H1 (cell line): Measurements from ENCODE around the gene GCKR. TPM values are rescaled to one million over a fixed set of nuclear protein-coding genes. Genes with fewer than 3 reads are reported as not detected.

Experiments used
- BRCA1 ChIP-seq: IDR thresholded peaks from 2 replicates; pipeline ENCODE4 v1.6.1; 2012; ENCODE audit warnings: low read depth, low read length, improper control_type of control experiment
- TAF7 ChIP-seq: optimal IDR thresholded peaks from 2 replicates; pipeline ENCODE3; 2011; ENCODE audit warnings: low read depth, mild to moderate bottlenecking, inconsistent platforms, low read length, moderate library complexity, borderline replicate concordance
- polyA plus RNA-seq, 7 experiments: library from polyadenylated mRNA; depleted of rRNA in 3 of 7; stranded (reverse) in 5 of 7; unstranded in 2 of 7; fragments of >200 nt in 5 of 7; fragments of 200-250 nt in 2 of 7; gene quantifications; 1 replicate in 5 of 7; 2 replicates in 1 of 7; 4 replicates in 1 of 7; pipeline versions ENCODE4 v1.2.1 to v1.2.3, GENCODE V29; 2011 to 2013; ENCODE audit warnings: missing spikeins in 2 of 7, mixed read lengths in 2 of 7
- total RNA-seq: library from RNA; stranded (reverse); fragmentation: NEBNext Ultra II Directional; extraction: Animal tissue kit (Norgen Biotek cat#: 25700); gene quantifications from 2 replicates; pipeline ENCODE4 v1.2.1, GENCODE V29; 2021
- TF ChIP-seq, protein P1 (sequence below): fragments of 300-600 bp; sonication (generic); IDR thresholded peaks from 2 replicates; pipeline ENCODE4 v1.7.1; 2012; ENCODE audit warnings: low read length, moderate library complexity, mild to moderate bottlenecking, inconsistent platforms; ENCODE audit not compliant: insufficient replicate concordance

GCKR gene
- total and polyA plus RNA-seq, 2 of the 8 experiments (the other 6 are each of a cell fraction or from before 2014, with no cell fraction given), result 0.30 to 1.2 TPM

DNA sequence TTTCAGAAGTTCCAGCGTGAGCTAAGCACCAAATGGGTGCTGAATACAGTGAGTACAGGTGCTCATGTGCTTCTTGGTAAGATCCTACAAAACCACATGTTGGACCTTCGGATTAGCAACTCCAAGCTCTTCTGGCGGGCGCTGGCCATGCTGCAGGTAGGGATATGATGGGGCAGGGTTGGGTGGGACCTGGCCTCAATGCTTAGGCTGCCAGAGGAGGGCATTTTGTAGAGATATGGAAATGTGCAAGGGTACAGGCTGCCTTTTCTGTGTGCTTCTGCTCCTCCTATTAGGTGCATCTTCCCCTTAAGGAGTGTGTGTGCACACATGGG, 22.1 kb downstream of the GCKR start (continued):
- TF ChIP-seq, protein P1, sequence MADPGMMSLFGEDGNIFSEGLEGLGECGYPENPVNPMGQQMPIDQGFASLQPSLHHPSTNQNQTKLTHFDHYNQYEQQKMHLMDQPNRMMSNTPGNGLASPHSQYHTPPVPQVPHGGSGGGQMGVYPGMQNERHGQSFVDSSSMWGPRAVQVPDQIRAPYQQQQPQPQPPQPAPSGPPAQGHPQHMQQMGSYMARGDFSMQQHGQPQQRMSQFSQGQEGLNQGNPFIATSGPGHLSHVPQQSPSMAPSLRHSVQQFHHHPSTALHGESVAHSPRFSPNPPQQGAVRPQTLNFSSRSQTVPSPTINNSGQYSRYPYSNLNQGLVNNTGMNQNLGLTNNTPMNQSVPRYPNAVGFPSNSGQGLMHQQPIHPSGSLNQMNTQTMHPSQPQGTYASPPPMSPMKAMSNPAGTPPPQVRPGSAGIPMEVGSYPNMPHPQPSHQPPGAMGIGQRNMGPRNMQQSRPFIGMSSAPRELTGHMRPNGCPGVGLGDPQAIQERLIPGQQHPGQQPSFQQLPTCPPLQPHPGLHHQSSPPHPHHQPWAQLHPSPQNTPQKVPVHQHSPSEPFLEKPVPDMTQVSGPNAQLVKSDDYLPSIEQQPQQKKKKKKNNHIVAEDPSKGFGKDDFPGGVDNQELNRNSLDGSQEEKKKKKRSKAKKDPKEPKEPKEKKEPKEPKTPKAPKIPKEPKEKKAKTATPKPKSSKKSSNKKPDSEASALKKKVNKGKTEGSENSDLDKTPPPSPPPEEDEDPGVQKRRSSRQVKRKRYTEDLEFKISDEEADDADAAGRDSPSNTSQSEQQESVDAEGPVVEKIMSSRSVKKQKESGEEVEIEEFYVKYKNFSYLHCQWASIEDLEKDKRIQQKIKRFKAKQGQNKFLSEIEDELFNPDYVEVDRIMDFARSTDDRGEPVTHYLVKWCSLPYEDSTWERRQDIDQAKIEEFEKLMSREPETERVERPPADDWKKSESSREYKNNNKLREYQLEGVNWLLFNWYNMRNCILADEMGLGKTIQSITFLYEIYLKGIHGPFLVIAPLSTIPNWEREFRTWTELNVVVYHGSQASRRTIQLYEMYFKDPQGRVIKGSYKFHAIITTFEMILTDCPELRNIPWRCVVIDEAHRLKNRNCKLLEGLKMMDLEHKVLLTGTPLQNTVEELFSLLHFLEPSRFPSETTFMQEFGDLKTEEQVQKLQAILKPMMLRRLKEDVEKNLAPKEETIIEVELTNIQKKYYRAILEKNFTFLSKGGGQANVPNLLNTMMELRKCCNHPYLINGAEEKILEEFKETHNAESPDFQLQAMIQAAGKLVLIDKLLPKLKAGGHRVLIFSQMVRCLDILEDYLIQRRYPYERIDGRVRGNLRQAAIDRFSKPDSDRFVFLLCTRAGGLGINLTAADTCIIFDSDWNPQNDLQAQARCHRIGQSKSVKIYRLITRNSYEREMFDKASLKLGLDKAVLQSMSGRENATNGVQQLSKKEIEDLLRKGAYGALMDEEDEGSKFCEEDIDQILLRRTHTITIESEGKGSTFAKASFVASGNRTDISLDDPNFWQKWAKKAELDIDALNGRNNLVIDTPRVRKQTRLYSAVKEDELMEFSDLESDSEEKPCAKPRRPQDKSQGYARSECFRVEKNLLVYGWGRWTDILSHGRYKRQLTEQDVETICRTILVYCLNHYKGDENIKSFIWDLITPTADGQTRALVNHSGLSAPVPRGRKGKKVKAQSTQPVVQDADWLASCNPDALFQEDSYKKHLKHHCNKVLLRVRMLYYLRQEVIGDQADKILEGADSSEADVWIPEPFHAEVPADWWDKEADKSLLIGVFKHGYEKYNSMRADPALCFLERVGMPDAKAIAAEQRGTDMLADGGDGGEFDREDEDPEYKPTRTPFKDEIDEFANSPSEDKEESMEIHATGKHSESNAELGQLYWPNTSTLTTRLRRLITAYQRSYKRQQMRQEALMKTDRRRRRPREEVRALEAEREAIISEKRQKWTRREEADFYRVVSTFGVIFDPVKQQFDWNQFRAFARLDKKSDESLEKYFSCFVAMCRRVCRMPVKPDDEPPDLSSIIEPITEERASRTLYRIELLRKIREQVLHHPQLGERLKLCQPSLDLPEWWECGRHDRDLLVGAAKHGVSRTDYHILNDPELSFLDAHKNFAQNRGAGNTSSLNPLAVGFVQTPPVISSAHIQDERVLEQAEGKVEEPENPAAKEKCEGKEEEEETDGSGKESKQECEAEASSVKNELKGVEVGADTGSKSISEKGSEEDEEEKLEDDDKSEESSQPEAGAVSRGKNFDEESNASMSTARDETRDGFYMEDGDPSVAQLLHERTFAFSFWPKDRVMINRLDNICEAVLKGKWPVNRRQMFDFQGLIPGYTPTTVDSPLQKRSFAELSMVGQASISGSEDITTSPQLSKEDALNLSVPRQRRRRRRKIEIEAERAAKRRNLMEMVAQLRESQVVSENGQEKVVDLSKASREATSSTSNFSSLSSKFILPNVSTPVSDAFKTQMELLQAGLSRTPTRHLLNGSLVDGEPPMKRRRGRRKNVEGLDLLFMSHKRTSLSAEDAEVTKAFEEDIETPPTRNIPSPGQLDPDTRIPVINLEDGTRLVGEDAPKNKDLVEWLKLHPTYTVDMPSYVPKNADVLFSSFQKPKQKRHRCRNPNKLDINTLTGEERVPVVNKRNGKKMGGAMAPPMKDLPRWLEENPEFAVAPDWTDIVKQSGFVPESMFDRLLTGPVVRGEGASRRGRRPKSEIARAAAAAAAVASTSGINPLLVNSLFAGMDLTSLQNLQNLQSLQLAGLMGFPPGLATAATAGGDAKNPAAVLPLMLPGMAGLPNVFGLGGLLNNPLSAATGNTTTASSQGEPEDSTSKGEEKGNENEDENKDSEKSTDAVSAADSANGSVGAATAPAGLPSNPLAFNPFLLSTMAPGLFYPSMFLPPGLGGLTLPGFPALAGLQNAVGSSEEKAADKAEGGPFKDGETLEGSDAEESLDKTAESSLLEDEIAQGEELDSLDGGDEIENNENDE, result no peak
- TF ChIP-seq TAF7, result no peak
- no peak for TF ChIP-seq BRCA1
